ENCODE data around the gene TNFRSF13B. TPM values are rescaled to one million over a fixed set of nuclear protein-coding genes. Genes with fewer than 3 reads are reported as not detected.

Gene TNFRSF13B
- total RNA-seq, 1 experiment from 2014 or later, result not detected

DNA sequence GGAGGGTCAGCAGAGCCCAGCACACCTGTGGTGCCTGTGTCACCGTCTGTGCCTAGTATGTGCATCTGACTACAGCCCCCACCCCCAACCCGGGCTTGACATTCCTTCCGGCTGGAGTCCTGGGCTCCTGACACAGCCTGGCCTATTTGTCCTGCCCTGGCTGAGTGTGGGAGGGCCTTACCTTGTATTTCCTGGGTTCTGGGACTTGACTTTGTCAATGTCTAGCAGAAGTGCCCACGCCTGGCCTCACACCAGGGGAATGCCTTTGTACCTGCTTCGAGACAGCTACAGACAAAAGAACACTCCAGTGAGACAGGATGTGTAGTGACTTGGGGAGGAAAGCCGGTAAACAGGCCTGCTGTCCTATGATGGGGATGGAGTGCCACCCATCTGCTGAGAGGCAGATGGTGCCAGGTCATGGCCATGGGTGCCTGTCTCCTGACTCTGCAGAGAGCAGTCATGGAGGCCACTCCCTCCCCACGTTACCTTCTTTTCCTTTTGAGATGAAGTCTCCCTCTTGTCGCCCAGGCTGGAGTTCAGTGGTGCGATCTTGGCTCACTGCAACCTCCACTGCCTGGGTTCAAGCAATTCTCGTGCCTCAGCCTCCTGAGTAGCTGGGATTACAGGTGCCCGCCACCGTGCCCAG, 42.8 kb downstream of the TNFRSF13B start:
- Histone ChIP-seq H2AFZ (ENCODE audit: low read length) (no peak overlapping the region), H3F3A (ENCODE audit: low read length, unreplicated experiment) (no peaks in the 10 kb centered on the region), H3K79me2 (ENCODE audit: low read length) (no peaks in the 10 kb centered on the region), H3K9ac (ENCODE audit: low read length) (no peak overlapping the region), H4K20me1 (ENCODE audit: low read length) (no peaks in the 10 kb centered on the region), H3K4me2 (ENCODE audit: low read length) (no peak overlapping the region), H3K4me1 (ENCODE audit: insufficient read depth, low read length) (no peaks in the 10 kb centered on the region), H3K27ac (ENCODE audit: low read length) (no peak overlapping the region), H3K4me3 (ENCODE audit: low read length) (no peak overlapping the region), H3K9me2 (replicated peaks; ENCODE audit: low read length) (no peaks in the 10 kb centered on the region), H3K36me3 (ENCODE audit: low read depth, low read length) (no peaks in the 10 kb centered on the region), H3K9me3 (ENCODE audit: low read length) (no peaks in the 10 kb centered on the region), H3K27me3 (ENCODE audit: low read length) (no peaks in the 10 kb centered on the region)
- intact Hi-C loops (cut with micrococcal nuclease), result no loop called here
- BruUV-seq (replicated peaks), result no TSS peak
- CTCF ChIA-PET, result no interaction called here
- DNase-seq (no peak), ATAC-seq (no peak)
- POLR2A ChIA-PET (ENCODE audit: unreplicated experiment), result no interaction called here
- TF ChIP-seq EZH2phosphoT487 (IDR thresholded peaks at IDR 0.05; ENCODE audit: borderline replicate concordance, low read length), result no peak
- TF ChIP-seq EZH2 (IDR thresholded peaks at IDR 0.05; ENCODE audit: low read length, unreplicated experiment), result no peak
- TF ChIP-seq, protein P1, sequence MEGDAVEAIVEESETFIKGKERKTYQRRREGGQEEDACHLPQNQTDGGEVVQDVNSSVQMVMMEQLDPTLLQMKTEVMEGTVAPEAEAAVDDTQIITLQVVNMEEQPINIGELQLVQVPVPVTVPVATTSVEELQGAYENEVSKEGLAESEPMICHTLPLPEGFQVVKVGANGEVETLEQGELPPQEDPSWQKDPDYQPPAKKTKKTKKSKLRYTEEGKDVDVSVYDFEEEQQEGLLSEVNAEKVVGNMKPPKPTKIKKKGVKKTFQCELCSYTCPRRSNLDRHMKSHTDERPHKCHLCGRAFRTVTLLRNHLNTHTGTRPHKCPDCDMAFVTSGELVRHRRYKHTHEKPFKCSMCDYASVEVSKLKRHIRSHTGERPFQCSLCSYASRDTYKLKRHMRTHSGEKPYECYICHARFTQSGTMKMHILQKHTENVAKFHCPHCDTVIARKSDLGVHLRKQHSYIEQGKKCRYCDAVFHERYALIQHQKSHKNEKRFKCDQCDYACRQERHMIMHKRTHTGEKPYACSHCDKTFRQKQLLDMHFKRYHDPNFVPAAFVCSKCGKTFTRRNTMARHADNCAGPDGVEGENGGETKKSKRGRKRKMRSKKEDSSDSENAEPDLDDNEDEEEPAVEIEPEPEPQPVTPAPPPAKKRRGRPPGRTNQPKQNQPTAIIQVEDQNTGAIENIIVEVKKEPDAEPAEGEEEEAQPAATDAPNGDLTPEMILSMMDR (conservative IDR thresholded peaks at IDR 0.05; ENCODE audit: low read depth, low read length), result no peak

GRCh38 chr17:16928406-16929034, 43.4 kb downstream of the TNFRSF13B start:
- Histone ChIP-seq H3F3A (ENCODE audit: low read length, unreplicated experiment) (no peaks in the 10 kb centered on the region), H3K9ac (ENCODE audit: low read length) (no peak overlapping the region), H4K20me1 (ENCODE audit: low read length) (no peaks in the 10 kb centered on the region), H2AFZ (ENCODE audit: low read length) (no peak overlapping the region), H3K27ac (ENCODE audit: low read length) (no peak overlapping the region), H3K9me3 (ENCODE audit: low read length) (no peaks in the 10 kb centered on the region), H3K4me3 (ENCODE audit: low read length) (no peak overlapping the region), H3K27me3 (ENCODE audit: low read length) (no peaks in the 10 kb centered on the region), H3K4me2 (ENCODE audit: low read length) (no peak overlapping the region), H3K9me2 (replicated peaks; ENCODE audit: low read length) (no peaks in the 10 kb centered on the region), H3K36me3 (ENCODE audit: low read depth, low read length) (no peaks in the 10 kb centered on the region), H3K79me2 (ENCODE audit: low read length) (no peaks in the 10 kb centered on the region), H3K4me1 (ENCODE audit: insufficient read depth, low read length) (no peaks in the 10 kb centered on the region)
- DNase-seq (no peak), ATAC-seq (no peak)
- no TSS peak for BruUV-seq (replicated peaks)
- intact Hi-C loops (cut with micrococcal nuclease), result no loop called here
- CTCF ChIA-PET, result no interaction called here
- POLR2A ChIA-PET (ENCODE audit: unreplicated experiment), result no interaction called here
- TF ChIP-seq, protein P1 (conservative IDR thresholded peaks at IDR 0.05; ENCODE audit: low read depth, low read length), result no peak
- TF ChIP-seq EZH2phosphoT487 (IDR thresholded peaks at IDR 0.05; ENCODE audit: borderline replicate concordance, low read length) (no peak), EZH2 (IDR thresholded peaks at IDR 0.05; ENCODE audit: low read length, unreplicated experiment) (no peak)

- ATAC-seq (no peak), DNase-seq (no peak)
- BruUV-seq (replicated peaks), result no TSS peak
- Histone ChIP-seq H3K9me3 (ENCODE audit: low read length) (no peaks in the 10 kb centered on the region), H2AFZ (ENCODE audit: low read length) (no peak overlapping the region), H3K4me2 (ENCODE audit: low read length) (no peak overlapping the region), H3K4me3 (ENCODE audit: low read length) (no peak overlapping the region), H4K20me1 (ENCODE audit: low read length) (no peaks in the 10 kb centered on the region), H3K4me1 (ENCODE audit: insufficient read depth, low read length) (no peaks in the 10 kb centered on the region), H3F3A (ENCODE audit: low read length, unreplicated experiment) (no peaks in the 10 kb centered on the region), H3K36me3 (ENCODE audit: low read depth, low read length) (no peaks in the 10 kb centered on the region), H3K9ac (ENCODE audit: low read length) (no peak overlapping the region), H3K79me2 (ENCODE audit: low read length) (no peaks in the 10 kb centered on the region), H3K27ac (ENCODE audit: low read length) (no peak overlapping the region), H3K27me3 (ENCODE audit: low read length) (no peaks in the 10 kb centered on the region), H3K9me2 (replicated peaks; ENCODE audit: low read length) (no peaks in the 10 kb centered on the region)
- ChIA-PET CTCF (no interaction called here), POLR2A (ENCODE audit: unreplicated experiment) (no interaction called here)
- TF ChIP-seq, protein P1 (conservative IDR thresholded peaks at IDR 0.05; ENCODE audit: low read depth, low read length), result no peak
- TF ChIP-seq EZH2phosphoT487 (IDR thresholded peaks at IDR 0.05; ENCODE audit: borderline replicate concordance, low read length) (no peak), EZH2 (IDR thresholded peaks at IDR 0.05; ENCODE audit: low read length, unreplicated experiment) (no peak)
- intact Hi-C loops (cut with micrococcal nuclease), result no loop called here
Measured at GRCh38 chr17:16927641-16928321, 44.1 kb downstream of the TNFRSF13B start.
